Hematopoietic multipotent progenitor cell (in vitro differentiated cells): ENCODE data around the gene HTR4. TPM values are rescaled to one million over a fixed set of nuclear protein-coding genes. Genes with fewer than 3 reads are reported as not detected.
"Not testable (repeated sequence)": the region's sequence is repeated elsewhere in the genome, so short reads cannot be mapped to it uniquely, and the experiment has no call there.

Source experiments
- DNase-seq, 3 donors: peaks; one replicate each; pipeline ENCODE4 v3.0.0-alpha.2; 2011 to 2015; ENCODE audit warnings: low read depth in 2 of 3, low spot score in 2 of 3
- total RNA-seq: library from RNA; depleted of rRNA; stranded (reverse); fragments of >200 nt; gene quantifications from one replicate; pipeline ENCODE4 v1.2.3, GENCODE V29; 2012

Gene HTR4
- total RNA-seq, 1 donor, result under 0.01 TPM

- no peak for DNase-seq
These were observed 113.1 kb downstream of the HTR4 start for GRCh38 chr5:148541054-148541835.

DNA sequence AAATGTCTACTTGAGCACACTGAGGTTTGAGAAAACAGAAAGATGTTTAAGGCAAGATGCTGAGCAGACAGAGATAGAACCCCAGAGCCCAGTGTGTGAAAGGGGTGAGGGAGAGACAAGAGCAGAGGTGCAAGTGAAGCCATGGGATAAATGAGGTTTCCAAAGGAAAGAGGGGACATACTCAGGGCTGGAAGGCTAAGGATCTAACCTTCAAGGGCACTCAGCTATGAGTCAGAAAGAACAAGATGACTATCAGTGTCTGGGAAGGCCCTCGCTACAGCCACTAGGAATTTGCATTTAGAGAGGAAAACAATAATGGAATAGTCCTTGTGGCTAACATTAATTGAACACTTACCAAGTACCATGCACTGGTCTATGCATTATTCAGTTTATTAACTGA is 113.7 kb downstream of the HTR4 start:
- no peak for DNase-seq

GRCh38 chr5:148539851-148540250 is 114.5 kb downstream of the HTR4 start:
- DNase-seq, result no peak

GRCh38 chr5:148535190-148535589 is 119.1 kb downstream of the HTR4 start:
- no peak for DNase-seq

DNA sequence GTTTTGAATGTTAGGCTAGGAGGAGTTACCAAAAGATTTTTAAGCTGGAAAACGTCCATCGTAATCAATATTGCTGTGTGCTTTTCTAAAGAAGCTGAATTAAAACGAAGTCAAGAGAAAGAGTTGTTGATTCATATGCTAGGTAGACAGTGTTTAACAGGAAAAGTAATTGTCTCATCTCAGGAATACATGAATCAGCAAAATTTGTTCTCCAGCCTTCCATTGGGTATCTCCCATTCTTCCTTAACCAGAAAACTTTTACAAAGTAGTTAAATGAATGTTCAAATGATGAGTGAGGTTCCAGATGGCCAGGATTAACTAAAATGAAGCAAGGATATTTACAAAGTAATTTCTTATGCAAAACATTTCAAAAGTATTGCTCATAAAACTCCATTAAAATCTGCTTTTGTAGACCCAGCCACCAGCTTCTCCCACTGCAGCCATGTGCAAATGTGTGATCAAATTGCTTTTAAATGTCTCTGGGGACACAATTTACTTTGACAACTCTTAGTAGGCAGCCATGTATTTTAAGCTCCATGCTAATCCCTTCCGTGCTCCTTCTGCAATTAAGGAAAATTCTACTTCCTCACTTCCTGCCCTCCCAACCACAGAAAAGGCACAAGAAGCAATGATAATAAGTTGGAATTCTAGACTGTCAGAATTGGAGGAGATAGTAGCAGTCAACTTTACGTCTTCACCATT is 121.2 kb downstream of the HTR4 start:
- DNase-seq, result no peak

- DNase-seq, result not testable (repeated sequence)
These were observed 124.9 kb downstream of the HTR4 start for GRCh38 chr5:148529450-148529849.

GRCh38 chr5:148524721-148525120 is 129.6 kb downstream of the HTR4 start:
- no peak for DNase-seq

DNA sequence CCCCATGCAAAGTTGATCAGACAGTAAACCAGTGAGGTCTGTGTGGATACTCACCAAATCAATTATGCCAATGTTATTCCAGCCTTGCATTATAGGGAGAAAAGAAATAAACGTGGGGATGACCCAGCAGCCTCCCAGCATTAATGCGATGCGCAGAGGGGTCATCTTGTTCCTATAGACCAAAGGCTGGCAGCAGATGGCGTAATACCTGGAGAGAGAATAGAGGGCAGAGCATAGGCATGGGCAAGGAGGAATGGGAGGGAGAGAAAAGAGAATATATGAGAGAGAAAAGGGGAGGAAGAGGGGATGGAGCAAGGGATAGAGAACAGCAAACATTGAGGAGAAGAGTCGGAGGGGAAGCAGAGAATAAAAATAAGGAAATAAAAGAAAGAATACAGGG is 131.2 kb downstream of the HTR4 start:
- peak in 2 of 3 donors; percentile 1 to 30 for DNase-seq

GRCh38 chr5:148515460-148515859 is 138.9 kb downstream of the HTR4 start:
- no peak for DNase-seq

DNA sequence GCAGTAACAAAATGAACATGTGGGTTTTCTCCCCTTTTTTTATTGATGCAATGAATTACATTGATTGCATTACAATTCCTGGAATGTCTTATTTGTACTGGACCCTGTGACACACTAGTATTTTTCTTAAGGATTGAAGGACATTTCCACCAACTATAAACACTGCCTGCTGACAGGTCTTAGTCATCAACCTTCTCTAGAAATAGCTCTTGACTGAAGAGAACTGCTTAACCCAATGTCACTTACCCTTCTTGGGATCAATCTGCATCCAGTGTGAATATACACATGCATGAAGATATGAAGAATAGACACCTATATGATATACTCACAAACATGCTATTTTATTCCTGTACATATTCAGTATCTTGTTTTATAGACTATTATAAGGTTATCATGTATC is 140.0 kb downstream of the HTR4 start:
- no peak for DNase-seq

DNA sequence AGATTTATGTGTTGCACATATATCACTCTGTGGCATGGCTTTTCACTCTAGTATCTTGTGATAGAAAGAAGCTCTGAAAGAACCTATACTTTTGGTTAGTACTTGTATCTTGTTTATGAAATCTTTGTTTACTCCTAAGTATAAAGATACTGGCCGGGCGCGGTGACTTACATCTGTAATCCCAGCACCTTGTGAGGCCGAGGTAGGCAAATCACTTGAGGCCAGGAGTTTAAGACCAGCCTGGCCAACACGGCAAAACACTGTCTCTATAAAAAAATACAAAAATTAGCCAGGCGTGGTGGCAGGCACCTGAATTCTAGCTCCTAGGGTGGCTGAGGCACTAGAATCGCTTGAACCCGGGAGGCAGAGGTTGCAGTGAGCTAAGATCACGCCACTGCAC is 141.8 kb downstream of the HTR4 start:
- DNase-seq, result no peak

GRCh38 chr5:148511810-148512347 is 142.4 kb downstream of the HTR4 start:
- no peak for DNase-seq

GRCh38 chr5:148509893-148510292 is 144.4 kb downstream of the HTR4 start:
- DNase-seq, result no peak

GRCh38 chr5:148507648-148508047 is 146.7 kb downstream of the HTR4 start:
- DNase-seq, result no peak

- no peak for DNase-seq
These were observed 154.9 kb downstream of the HTR4 start for GRCh38 chr5:148499452-148499851.

- DNase-seq, result no peak
These were observed 156.6 kb downstream of the HTR4 start for GRCh38 chr5:148497757-148498156.

GRCh38 chr5:148492351-148492750 is 162.0 kb downstream of the HTR4 start:
- DNase-seq, result no peak

DNA sequence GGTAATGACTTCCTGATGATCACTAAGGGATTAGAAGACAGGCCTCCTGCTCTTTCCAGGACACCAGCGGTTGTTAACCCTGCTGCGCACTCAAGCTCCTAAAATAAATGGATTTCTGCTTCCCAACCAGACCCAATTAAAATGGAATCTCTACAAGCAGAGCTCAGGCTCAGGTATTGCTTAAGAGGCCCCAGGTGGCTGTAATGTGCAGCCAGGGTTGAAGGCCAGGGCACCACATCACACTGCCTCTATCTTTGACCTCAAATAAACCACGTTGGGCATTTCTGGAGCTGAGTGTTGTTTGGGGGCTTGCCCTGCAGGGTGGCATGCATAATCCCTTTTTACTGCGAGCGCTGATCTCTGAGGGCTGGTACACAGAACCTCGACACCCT is 162.5 kb downstream of the HTR4 start:
- DNase-seq, result no peak

DNA sequence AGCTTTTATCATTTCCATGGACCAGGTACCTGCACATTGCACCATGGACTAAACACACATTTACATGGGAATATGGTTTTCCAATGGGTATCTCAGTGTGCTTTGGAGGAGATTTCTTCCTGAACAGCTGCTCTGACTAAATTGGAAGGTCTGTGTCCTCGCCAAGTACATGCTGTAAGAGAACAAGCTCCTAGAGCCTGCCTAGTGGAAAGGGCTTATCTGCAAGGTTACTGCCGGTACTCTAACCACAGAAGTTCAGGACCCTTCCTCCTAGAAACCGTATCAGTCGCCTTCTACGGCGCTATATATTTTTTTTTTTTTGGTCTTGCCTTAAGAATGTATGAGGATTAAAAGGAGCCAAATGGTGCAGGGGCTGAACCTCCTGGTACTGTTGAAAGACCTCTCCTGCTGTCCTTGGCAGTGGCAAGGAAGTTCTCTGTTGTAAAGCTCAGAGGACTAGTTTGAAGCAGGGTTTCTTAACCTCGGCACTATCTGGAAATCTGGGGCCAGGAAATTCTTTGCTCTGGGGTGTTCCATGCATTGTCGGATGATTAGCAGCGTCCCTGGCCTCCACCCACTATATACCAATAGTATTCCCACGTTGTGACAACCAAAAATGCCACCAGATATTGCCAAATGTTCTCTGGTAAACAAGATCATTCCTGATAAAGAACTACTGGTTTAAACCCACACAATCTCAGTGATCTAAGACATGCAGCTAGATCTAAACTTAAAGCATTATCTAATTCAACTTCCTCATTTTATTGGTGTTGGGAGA is 163.1 kb downstream of the HTR4 start:
- peak in 1 of 3 donors; percentile 4 for DNase-seq

DNA sequence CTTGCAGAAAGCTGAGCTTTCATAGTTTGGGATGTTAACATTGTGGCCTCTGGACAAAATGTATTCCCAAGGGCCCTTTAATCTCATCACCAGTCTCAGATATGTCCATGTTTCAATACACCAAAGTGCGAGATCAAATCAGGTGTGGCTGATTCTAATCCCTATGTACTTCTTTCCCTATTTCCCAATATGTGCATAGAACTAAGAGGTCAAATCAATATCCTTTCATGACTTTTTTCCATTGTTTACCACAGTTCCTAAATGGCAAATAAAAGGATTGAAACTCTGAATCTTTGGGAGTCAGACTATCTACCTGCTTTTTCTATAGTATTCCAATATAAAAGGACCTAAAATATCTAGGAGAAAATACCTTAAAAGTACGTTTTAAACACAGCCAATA is 165.6 kb downstream of the HTR4 start:
- no peak for DNase-seq

DNA sequence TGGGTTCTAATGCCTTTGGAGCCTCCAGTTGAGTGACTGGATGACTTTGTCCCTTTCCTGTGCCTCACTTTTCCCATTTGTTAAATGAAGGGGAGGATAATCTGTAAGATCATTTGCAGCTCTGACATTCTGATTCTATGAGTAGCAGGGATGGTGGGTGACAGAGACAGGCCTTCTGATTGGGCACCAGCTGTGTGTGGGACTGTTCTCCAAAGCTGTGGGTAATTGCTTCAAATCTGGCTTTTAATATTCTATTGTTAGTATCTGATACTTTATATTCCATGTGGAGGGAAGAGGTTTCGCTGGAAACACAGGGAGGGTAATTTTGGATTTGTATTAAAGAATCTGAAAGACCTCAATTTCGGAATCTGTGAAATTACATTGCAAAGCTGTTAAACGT is 167.9 kb downstream of the HTR4 start:
- DNase-seq, result no peak
